ENCODE measurements around the gene TBC1D8.
A peak's percentile ranks its signal among the peaks of the same experiment; 100 is the strongest.
"Not testable (repeated sequence)": the region's sequence is repeated elsewhere in the genome, so short reads cannot be mapped to it uniquely, and the experiment has no call there.

The TBC1D8 gene

GRCh38 chr2:101151146-101151858 is at the start of gene TBC1D8:
Gene TBC1D8, minus strand, starts transcription at chr2:101151382. Its CDS starts 129 bp downstream, at chr2:101151253.
- peak; percentile 41 to 67 (median 55) for DNase-seq (ENCODE audit: low read depth in 2 of 3, low spot score in 1 of 3)

DNA sequence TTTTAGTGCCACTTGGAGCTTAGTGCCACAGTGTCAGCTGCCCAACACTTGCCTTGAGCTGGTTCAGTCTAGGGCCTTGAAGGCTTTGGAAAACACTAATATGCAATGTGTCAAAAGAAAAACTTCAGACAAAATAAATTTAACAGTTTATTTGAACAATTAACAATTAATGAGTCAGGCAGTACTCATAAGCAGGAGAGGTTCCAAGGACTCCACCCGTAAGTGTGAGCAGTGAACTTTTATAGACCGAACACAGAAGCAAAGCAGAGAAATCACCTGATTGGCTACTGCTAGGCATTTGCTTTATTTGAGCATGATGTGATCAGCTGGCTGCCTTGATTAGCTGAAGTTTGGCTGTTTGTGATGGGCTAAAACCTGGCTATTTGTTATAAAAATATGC is 49.5 kb upstream of the TBC1D8 start:
- DNase-seq (ENCODE audit: low read depth in 2 of 3, low spot score in 1 of 3): no peak

- DNase-seq (ENCODE audit: low read depth in 2 of 3, low spot score in 1 of 3): no peak
These were observed 48.1 kb upstream of the TBC1D8 start for GRCh38 chr2:101199251-101199791.

- DNase-seq (ENCODE audit: low read depth in 2 of 3, low spot score in 1 of 3): no peak
These were observed 46.6 kb upstream of the TBC1D8 start for GRCh38 chr2:101197814-101198213.

DNA sequence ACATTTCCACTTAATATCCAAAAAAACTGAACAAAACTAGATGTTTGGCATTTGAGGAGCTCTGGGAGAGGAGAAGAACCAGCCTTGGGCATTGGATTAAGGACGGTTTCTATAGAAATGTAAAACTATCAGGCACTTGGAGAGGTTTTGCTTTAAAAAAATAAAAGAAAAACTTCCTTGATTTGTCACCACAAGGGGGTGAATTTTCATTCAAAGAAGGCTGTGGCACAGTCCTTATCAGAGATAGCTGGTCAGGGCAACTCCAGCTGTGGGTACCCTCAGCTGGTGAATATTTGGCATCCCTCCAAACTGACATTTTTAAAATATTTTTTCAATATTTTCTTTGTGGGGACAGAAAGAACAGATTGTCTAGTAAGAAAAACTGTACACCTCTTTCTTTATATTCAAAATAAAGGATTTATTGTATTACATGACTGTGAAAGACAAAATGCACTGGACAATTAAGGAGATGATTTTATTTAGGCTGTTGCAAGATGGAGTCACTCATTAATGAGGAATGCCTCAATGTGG is 46.1 kb upstream of the TBC1D8 start:
- DNase-seq (ENCODE audit: low read depth in 2 of 3, low spot score in 1 of 3): no peak

GRCh38 chr2:101195871-101196661 is 44.9 kb upstream of the TBC1D8 start:
- DNase-seq (ENCODE audit: low read depth in 2 of 3, low spot score in 1 of 3): no peak

DNA sequence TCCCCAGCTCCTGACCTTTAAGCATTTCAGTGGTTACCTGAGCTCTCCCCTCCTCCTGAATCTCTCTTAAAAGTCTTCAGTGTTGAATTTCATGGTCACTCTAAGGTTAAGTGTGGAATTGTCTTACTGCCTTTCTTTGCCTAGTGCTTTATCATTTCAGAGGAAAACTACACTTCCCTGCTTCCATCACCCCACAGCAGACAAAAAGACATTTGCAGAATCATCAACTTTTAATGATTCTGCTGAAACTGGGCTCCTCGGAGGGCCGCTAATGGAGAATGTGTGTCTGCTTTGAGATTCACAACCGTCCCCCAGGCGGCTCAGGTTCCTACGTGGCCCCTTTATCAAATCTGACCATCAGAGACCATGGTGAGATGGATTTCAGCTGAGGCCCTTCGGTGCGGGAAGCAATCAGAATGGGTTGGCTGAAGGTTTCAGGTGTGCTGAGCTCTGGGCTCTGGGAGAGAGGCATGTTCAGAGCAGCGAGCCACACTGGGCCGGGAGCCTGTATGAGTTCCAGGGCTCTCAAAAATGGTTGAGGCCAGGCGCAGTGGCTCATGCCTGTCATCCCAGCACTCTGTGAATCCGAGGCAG is 41.9 kb upstream of the TBC1D8 start:
- DNase-seq (ENCODE audit: low read depth in 2 of 3, low spot score in 1 of 3): no peak

- no peak for DNase-seq (ENCODE audit: low read depth in 2 of 3, low spot score in 1 of 3)
These were observed 39.8 kb upstream of the TBC1D8 start for GRCh38 chr2:101190747-101191516.

GRCh38 chr2:101188683-101189405 is 37.7 kb upstream of the TBC1D8 start:
- DNase-seq (ENCODE audit: low read depth in 2 of 3, low spot score in 1 of 3): no peak

- DNase-seq (ENCODE audit: low read depth in 2 of 3, low spot score in 1 of 3): no peak
These were observed 35.9 kb upstream of the TBC1D8 start for GRCh38 chr2:101187131-101187530.

GRCh38 chr2:101185656-101186055 is 34.5 kb upstream of the TBC1D8 start:
- DNase-seq (ENCODE audit: low read depth in 2 of 3, low spot score in 1 of 3): no peak

DNA sequence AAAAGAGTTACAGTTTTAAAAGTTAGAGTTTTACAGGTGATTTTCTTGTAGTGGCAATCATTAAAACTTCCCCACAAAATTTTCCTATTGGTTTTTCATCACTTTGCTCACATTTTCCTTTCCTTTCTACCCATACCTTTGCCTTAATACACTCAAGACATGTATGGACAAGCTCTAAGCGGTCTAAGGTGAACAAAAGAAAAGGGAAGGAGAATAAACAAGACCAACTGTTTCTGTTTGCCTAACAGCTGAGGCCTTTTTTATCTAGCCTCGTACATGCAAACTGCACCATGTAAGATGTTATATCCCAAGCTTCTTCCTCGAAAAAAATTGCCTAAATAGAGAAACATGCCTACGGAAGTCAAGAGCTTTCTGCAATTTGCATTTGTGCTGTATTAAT is 33.9 kb upstream of the TBC1D8 start:
- no peak for DNase-seq (ENCODE audit: low read depth in 2 of 3, low spot score in 1 of 3)

DNA sequence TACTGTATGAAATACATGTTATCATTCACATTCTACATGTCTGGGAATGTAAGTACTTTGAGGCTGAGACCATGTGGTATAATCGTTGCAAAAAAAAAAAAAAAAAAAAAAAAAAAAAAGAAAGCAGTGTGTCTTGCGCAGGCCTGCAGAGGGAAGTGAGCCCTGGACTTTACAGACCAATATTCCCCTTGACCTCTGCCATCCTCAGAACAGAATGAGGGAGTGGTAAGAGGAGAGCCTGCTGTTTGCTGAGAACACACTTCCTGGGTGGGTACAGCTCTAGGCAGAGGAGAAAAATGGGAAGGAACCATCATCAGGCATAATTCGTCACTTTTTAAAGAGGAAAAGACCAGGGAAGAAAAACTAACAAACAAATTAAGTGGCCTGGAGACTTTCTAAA is 28.8 kb upstream of the TBC1D8 start:
- no peak for DNase-seq (ENCODE audit: low read depth in 2 of 3, low spot score in 1 of 3)

DNA sequence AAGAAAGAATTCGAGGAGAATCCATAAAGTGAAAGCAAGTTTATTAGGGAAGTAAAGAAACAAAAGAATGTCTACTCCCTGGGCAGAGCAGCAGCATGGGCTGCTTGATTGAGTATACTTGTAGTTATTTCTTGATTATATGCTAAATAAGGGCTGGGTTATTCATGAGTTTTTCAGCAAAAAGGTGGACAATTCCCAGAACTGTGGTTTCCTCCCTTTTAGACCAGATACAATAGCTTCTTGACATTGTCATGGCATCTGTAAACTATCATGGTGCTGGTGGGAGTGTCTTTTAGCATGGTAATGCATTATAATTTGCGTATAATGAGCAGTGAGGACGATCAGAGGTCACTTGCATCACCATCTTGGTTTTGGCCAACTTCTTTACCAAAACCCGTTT is 25.6 kb upstream of the TBC1D8 start:
- DNase-seq (ENCODE audit: low read depth in 2 of 3, low spot score in 1 of 3): no peak

DNA sequence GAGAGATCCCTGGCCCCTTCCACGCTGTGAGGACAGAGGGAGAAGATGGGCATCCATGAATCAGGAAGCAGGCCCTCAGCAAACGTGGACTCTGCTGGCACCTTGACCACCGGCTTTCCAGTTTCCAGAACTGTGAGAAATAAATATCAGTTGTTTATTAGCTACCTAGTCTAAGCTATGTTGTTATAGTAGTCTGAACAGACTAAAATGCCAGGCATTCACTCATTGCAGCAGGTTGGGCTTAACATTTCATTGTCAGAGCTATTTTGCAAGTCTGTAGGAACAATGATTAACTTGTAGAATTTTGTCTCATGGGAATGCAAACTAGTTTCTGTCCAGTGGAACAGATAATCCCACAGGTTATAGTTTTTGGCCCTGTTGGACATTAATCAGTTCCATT is 24.8 kb upstream of the TBC1D8 start:
- no peak for DNase-seq (ENCODE audit: low read depth in 2 of 3, low spot score in 1 of 3)

DNA sequence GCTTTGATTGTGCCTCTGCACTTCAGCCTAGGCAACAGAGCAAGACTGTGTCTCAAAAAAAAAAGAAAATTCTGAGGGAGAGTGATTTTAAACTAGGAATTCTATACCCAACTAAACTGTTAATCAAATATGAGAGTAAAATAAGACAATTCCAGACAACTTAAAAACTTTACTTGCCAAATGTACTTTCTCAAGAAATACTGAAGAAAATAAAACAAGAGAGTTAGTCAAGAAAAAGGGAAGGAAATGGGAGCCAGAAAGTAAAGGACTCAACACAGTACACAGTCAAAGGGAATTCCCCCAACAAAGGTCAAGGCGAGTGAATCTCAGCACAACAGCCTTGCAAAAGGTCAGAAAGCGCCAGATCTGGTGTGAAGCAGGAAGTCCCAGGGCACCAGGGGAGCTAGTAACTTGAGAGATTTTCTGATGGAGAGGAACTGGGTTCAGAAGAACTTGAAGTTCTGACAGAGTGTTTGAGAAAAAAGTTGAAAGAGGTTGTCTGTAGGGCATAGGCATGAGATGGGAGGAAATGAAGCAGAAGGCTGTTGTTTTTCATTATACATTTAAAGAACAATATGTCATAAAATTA is 22.6 kb upstream of the TBC1D8 start:
- DNase-seq (ENCODE audit: low read depth in 2 of 3, low spot score in 1 of 3): peak in 2 of 3 donors; percentile 9 to 45

DNA sequence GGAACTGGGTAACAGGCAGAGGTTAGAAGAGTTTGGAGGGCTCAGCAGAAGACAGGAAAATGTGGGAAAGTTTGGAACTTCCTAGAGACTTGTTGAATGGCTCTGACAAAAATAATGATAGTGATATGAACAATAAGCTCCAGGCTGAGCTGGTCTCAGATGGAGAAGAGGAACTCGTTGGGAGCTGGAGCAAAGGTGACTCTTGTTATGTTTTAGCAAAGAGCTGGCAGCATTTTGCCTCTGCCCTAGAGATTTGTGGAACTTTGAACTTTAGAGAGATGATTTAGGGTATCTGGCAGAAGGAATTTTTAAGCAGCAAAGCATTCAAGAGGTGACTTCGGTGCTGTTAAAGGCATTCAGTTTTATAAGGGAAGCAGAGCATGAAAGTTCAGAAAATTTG is 18.6 kb upstream of the TBC1D8 start:
- DNase-seq (ENCODE audit: low read depth in 2 of 3, low spot score in 1 of 3): not testable (repeated sequence)

GRCh38 chr2:101168706-101169105 is 17.5 kb upstream of the TBC1D8 start:
- no peak for DNase-seq (ENCODE audit: low read depth in 2 of 3, low spot score in 1 of 3)

- not testable (repeated sequence) for DNase-seq (ENCODE audit: low read depth in 2 of 3, low spot score in 1 of 3)
These were observed 16.4 kb upstream of the TBC1D8 start for GRCh38 chr2:101167532-101167931.

DNA sequence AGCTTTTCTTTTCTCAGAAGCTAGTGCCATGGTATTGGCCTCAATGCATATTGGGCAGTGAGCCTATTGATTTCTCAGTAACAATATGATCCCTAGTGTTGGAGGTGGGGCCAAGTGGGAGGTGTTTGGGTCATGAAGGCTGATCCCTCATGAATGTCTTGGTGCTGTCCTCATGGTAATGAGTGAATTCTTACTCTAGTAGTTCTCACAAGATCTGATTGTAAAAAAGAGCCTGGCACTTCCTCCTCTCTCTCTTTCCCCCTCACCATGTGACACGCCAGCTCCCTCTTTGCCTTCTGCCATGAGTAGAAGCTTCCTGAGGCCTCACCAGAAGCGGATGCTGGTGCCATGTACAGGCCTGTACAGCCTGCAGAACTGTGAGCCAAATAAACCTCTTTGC is 12.8 kb upstream of the TBC1D8 start:
- no peak for DNase-seq (ENCODE audit: low read depth in 2 of 3, low spot score in 1 of 3)
